Neural cell (in vitro differentiated cells): Measurements from ENCODE around the gene PLAC8L1. TPM values are rescaled to one million over a fixed set of nuclear protein-coding genes. Genes with fewer than 3 reads are reported as not detected.

Source experiments
- H2AFZ ChIP-seq: fragments of 200-600, 300-800 bp; sonication (generic), shearing (Covaris generic); 2 replicates; pipeline ENCODE4 v1.6.0; 2014; ENCODE audit warnings: low read depth, mild to moderate bottlenecking, antibody characterized with exemption, low read length, moderate library complexity
- H3F3A ChIP-seq: fragments of 200-600 bp; shearing (Covaris generic); 2 replicates; pipeline ENCODE4 v1.6.1; 2016; ENCODE audit warnings: mild to moderate bottlenecking, moderate library complexity, mixed read lengths, antibody characterized with exemption, low read length; ENCODE audit not compliant: insufficient read depth, poor library complexity, severe bottlenecking
- H3K27ac ChIP-seq: fragments of 200-600, 300-800 bp; sonication (generic), shearing (Covaris generic); 2 replicates; pipeline ENCODE4 v1.5.1; 2014; ENCODE audit warnings: mild to moderate bottlenecking, low read length, moderate library complexity
- H3K27me3 ChIP-seq: fragments of 300-800, 200-600 bp; sonication (generic), shearing (Covaris generic); 2 replicates; pipeline ENCODE4 v1.6.0; 2014; ENCODE audit warnings: mild to moderate bottlenecking, low read depth, low read length, moderate library complexity; ENCODE audit not compliant: insufficient read depth
- H3K36me3 ChIP-seq: fragments of 300-800, 200-600 bp; sonication (generic), shearing (Covaris generic); 2 replicates; pipeline ENCODE4 v1.5.1; 2014; ENCODE audit warnings: mild to moderate bottlenecking, antibody characterized with exemption, low read length, moderate library complexity; ENCODE audit not compliant: insufficient read depth
- H3K4me2 ChIP-seq: fragments of 300-800, 200-600 bp; sonication (generic), shearing (Covaris generic); 2 replicates; pipeline ENCODE4 v1.6.0; 2014; ENCODE audit warnings: mild to moderate bottlenecking, low read length
- H3K4me3 ChIP-seq: fragments of 300-800, 200-600 bp; sonication (generic), shearing (Covaris generic); 2 replicates; pipeline ENCODE4 v1.5.1; 2014; ENCODE audit warnings: mild to moderate bottlenecking, low read length, moderate library complexity
- H3K79me2 ChIP-seq: fragments of 200-600 bp; shearing (Covaris generic); replicated peaks from 2 replicates; pipeline ENCODE4 v1.6.0; 2014; ENCODE audit warnings: mild to moderate bottlenecking, low read length, moderate library complexity; ENCODE audit not compliant: insufficient read depth
- H3K9ac ChIP-seq: fragments of 300-800, 200-600 bp; sonication (generic), shearing (Covaris generic); 2 replicates; pipeline ENCODE4 v1.6.1; 2016; ENCODE audit warnings: mild to moderate bottlenecking, low read length, mixed read lengths
- H3K9me2 ChIP-seq: fragments of 200-600 bp; shearing (Covaris generic); 2 replicates; pipeline ENCODE4 v1.6.1; 2016; ENCODE audit warnings: mild to moderate bottlenecking, low read length, mixed read lengths; ENCODE audit not compliant: insufficient read depth
- H3K9me3 ChIP-seq: fragments of 200-600, 300-800 bp; sonication (generic), shearing (Covaris generic); 2 replicates; pipeline ENCODE4 v1.6.1; 2016; ENCODE audit warnings: mild to moderate bottlenecking, mixed run types, low read length, moderate library complexity, mixed read lengths
- H4K20me1 ChIP-seq: fragments of 200-600 bp; shearing (Covaris generic); 2 replicates; pipeline ENCODE4 v1.6.1; 2016; ENCODE audit warnings: mild to moderate bottlenecking, mixed run types; ENCODE audit not compliant: insufficient read depth
- CTCF ChIP-seq: fragments of 450-650 bp; IDR thresholded peaks from 2 replicates; pipeline ENCODE4 v1.5.1; 2014; ENCODE audit warnings: antibody characterized with exemption, mild to moderate bottlenecking, moderate library complexity; ENCODE audit not compliant: poor library complexity, severe bottlenecking
- EP300 ChIP-seq: fragments of 450-650 bp; conservative IDR thresholded peaks from 2 replicates; pipeline ENCODE4 v1.6.1; 2014; ENCODE audit warnings: antibody characterized with exemption, mild to moderate bottlenecking, moderate library complexity; ENCODE audit not compliant: poor library complexity, severe bottlenecking
- EZH2 ChIP-seq: fragments of 200-600, 300-800 bp; shearing (Covaris generic), sonication (generic); IDR thresholded peaks from 2 replicates; pipeline ENCODE4 v1.6.1; 2014; ENCODE audit warnings: antibody characterized with exemption, low read length, borderline replicate concordance, mild to moderate bottlenecking; ENCODE audit not compliant: insufficient read depth, poor library complexity, severe bottlenecking
- MXI1 ChIP-seq: fragments of 450-650 bp; conservative IDR thresholded peaks from 2 replicates; pipeline ENCODE4 v1.6.1; 2014; ENCODE audit warnings: antibody characterized with exemption, mild to moderate bottlenecking; ENCODE audit not compliant: poor library complexity, severe bottlenecking
- POLR2AphosphoS5 ChIP-seq: IDR thresholded peaks from 2 replicates; pipeline ENCODE4 v1.6.1; 2012
- RAD21 ChIP-seq: fragments of 450-650 bp; conservative IDR thresholded peaks from 2 replicates; pipeline ENCODE4 v1.6.1; 2014; ENCODE audit warnings: antibody characterized with exemption, mild to moderate bottlenecking, moderate library complexity
- REST ChIP-seq: IDR thresholded peaks from 2 replicates; pipeline ENCODE4 v1.6.1; 2012; ENCODE audit warnings: borderline replicate concordance
- SMC3 ChIP-seq: fragments of 450-650 bp; conservative IDR thresholded peaks from 2 replicates; pipeline ENCODE4 v1.6.1; 2014; ENCODE audit warnings: antibody characterized with exemption, mild to moderate bottlenecking, moderate library complexity; ENCODE audit not compliant: poor library complexity
- TAF1 ChIP-seq: IDR thresholded peaks from 2 replicates; pipeline ENCODE4 v1.6.1; 2012; ENCODE audit warnings: low read depth
- polyA plus RNA-seq: library from polyadenylated mRNA; depleted of rRNA; stranded (reverse); fragments of >200 nt; gene quantifications from 2 replicates; pipeline ENCODE4 v1.2.3, GENCODE V29; 2014

PLAC8L1 gene
- polyA plus RNA-seq, 1 donor from 2014 or later = 0.93 TPM

GRCh38 chr5:146070746-146071145 is 34.6 kb downstream of the PLAC8L1 start:
- Histone ChIP-seq H3K9ac (no peak overlapping the region), H3K27ac (no peak overlapping the region), H3K9me3 (no peaks in the 10 kb centered on the region), H3K4me2 (no peak overlapping the region), H4K20me1 (no peaks in the 10 kb centered on the region), H3K79me2 (no peaks in the 10 kb centered on the region), H3K27me3 (no peaks in the 10 kb centered on the region), H3K9me2 (no peaks in the 10 kb centered on the region), H3K36me3 (no peaks in the 10 kb centered on the region), H3K4me3 (no peak overlapping the region), H3F3A (no peaks in the 10 kb centered on the region), H2AFZ (no peak overlapping the region)
- TF ChIP-seq POLR2AphosphoS5 (no peak), EP300 (no peak), REST (no peak), EZH2 (no peak), SMC3 (no peak), CTCF (no peak), TAF1 (no peak), MXI1 (no peak), RAD21 (no peak)

- H3K9me2 ChIP-seq = no peaks in the 10 kb centered on the region
- no peak for TF ChIP-seq RAD21
- TF ChIP-seq EP300 = no peak
- no peak overlapping the region for H3K9ac ChIP-seq
- H3K4me3 ChIP-seq = no peak overlapping the region
- H3K36me3 ChIP-seq = no peaks in the 10 kb centered on the region
- H3F3A ChIP-seq = no peaks in the 10 kb centered on the region
- no peaks in the 10 kb centered on the region for H3K27me3 ChIP-seq
- H2AFZ ChIP-seq = no peak overlapping the region
- no peak overlapping the region for H3K4me2 ChIP-seq
- H3K79me2 ChIP-seq = no peaks in the 10 kb centered on the region
- H3K9me3 ChIP-seq = no peaks in the 10 kb centered on the region
- no peak overlapping the region for H3K27ac ChIP-seq
- H4K20me1 ChIP-seq = no peaks in the 10 kb centered on the region
These were observed 35.6 kb downstream of the PLAC8L1 start for GRCh38 chr5:146069780-146070099.
